ENCODE measurements around the gene CDYL. TPM values are rescaled to one million over a fixed set of nuclear protein-coding genes. Genes with fewer than 3 reads are reported as not detected.
"Not testable (repeated sequence)": the region's sequence is repeated elsewhere in the genome, so short reads cannot be mapped to it uniquely, and the experiment has no call there.

CDYL gene
- total and polyA plus RNA-seq, 11 donors, result 4.3 to 45.2 (median 30.6) TPM

DNA sequence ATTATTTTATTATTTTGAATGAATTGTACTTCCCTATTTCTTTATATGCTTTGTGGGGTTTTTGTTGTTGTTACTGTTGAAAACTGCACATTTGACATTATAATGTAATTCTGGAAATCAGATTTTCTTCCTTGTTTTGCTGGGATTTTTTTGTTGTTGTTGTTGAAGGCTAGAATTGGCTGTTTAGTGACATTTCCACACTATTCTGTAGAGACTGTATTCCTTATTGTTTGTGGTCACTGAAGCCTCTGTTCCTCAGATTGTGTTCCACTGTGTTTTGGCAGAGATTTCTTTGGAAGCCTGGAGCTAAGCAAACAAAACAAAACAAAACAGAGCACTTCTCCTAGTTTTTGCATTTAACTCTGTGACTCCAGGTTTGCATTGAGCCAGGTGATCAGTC lies 52.9 kb downstream of the CDYL start:
- Histone ChIP-seq H3K9me3 (peaks cover 0 to 71% (median 37%) of the 10 kb centered on the region in 12 donors), H3K27ac (no peak overlapping the region), H3K36me3 (no peaks in the 10 kb centered on the region), H3K4me3 (no peak overlapping the region), H3K27me3 (no peaks in the 10 kb centered on the region), H3K4me1 (no peaks in the 10 kb centered on the region)
- TF ChIP-seq POLR2A (IDR thresholded peaks at IDR 0.05), result no peak
- TF ChIP-seq, protein P1, sequence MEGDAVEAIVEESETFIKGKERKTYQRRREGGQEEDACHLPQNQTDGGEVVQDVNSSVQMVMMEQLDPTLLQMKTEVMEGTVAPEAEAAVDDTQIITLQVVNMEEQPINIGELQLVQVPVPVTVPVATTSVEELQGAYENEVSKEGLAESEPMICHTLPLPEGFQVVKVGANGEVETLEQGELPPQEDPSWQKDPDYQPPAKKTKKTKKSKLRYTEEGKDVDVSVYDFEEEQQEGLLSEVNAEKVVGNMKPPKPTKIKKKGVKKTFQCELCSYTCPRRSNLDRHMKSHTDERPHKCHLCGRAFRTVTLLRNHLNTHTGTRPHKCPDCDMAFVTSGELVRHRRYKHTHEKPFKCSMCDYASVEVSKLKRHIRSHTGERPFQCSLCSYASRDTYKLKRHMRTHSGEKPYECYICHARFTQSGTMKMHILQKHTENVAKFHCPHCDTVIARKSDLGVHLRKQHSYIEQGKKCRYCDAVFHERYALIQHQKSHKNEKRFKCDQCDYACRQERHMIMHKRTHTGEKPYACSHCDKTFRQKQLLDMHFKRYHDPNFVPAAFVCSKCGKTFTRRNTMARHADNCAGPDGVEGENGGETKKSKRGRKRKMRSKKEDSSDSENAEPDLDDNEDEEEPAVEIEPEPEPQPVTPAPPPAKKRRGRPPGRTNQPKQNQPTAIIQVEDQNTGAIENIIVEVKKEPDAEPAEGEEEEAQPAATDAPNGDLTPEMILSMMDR (IDR thresholded peaks at IDR 0.05), result no peak
- intact Hi-C loops (cut with DNase I), result no loop called here
- ATAC-seq (no peak), DNase-seq (no peak)

DNA sequence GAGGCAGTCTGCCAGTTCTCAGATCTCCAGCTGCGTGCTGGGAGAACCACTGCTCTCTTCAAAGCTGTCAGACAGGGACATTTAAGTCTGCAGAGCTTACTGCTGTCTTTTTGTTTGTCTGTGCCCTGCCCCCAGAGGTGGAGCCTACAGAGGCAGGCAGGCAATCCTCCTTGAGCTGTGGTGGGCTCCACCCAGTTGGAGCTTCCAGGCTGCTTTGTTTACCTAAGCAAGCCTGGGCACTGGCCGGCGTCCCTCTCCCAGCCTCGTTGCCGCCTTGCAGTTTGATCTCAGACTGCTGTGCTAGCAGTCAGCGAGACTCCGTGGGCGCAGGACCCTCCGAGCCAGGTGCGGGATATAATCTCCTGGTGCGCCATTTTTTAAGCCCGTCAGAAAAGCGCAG lies 59.3 kb downstream of the CDYL start:
- H3K36me3 ChIP-seq; ATAC-seq; H3K27me3 ChIP-seq; H3K27ac ChIP-seq; H3K4me3 ChIP-seq; H3K4me1 ChIP-seq; DNase-seq; intact Hi-C loops (cut with DNase I): not testable (repeated sequence)
- 96 to 99% (median 98%) methylated on average over 12 of the region's 13 CpGs for WGBS, 4 donors
- H3K9me3 ChIP-seq, result peaks cover 0 to 55% (median 11%) of the 10 kb centered on the region in 12 donors

DNA sequence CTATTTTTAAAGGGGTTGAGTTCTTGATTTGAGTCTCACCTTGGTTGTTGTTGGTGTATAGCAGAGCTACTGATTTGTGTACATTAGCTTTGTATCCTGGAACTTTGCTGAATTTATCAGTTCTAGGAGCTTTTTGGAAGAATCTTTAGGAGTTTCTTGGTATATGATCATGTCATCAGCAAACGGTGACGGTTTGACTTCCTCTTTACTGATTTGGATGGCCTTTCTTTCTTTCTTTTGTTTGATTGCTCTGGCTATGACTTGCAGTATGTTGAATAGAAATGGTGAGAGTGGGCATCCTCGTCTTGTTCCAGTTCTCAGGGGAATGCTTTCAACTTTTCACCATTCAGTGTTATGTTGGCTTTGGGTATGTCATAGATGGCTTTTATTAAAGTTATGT lies 64.0 kb downstream of the CDYL start:
- DNase-seq, result no peak
- H3K36me3 ChIP-seq, result peaks cover 0 to 4% (median 0%) of the 10 kb centered on the region in 9 donors
- H3K9me3 ChIP-seq, result peaks cover 0 to 83% (median 30%) of the 10 kb centered on the region in 12 donors
- H3K27me3 ChIP-seq, result no peaks in the 10 kb centered on the region
- H3K27ac ChIP-seq, result no peak overlapping the region
- intact Hi-C loops (cut with DNase I), result no loop called here
- 91 to 98% (median 95%) methylated on average over 3 of the region's 3 CpGs for WGBS, 4 donors
- no peak for TF ChIP-seq POLR2A (IDR thresholded peaks at IDR 0.05)
- TF ChIP-seq, protein P1 (IDR thresholded peaks at IDR 0.05), result no peak
- H3K4me1 ChIP-seq, result no peaks in the 10 kb centered on the region
- H3K4me3 ChIP-seq, result no peak overlapping the region
- ATAC-seq, result no peak

DNA sequence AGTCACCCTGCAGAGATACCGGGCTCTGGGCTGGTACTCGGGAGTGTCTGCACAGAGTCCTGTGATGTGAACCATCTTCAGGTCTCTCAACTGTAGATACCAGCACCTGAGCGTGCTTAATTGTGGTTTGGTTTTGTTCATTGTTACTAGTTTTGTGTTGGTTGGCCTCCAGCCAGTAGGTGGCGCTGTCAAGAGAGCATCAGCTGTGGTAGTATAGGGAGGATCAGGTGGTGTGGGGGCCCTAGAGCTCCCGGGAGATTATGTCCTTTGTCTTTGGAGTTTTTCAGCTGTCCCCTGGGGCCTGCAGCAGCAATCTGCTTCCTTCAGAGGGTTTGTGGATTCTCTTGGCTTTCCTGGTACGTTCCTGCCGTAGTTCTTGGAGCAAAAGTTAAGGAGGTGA lies 67.9 kb downstream of the CDYL start:
- H3K27me3 ChIP-seq, result no peaks in the 10 kb centered on the region
- WGBS, 4 donors, result 87 to 93% (median 89%) methylated on average over 7 of the region's 7 CpGs
- H3K36me3 ChIP-seq, result no peaks in the 10 kb centered on the region
- peaks cover 0 to 71% (median 32%) of the 10 kb centered on the region in 12 donors for H3K9me3 ChIP-seq
- ATAC-seq (no peak), DNase-seq (no peak)
- H3K27ac ChIP-seq, result no peak overlapping the region
- TF ChIP-seq POLR2A (IDR thresholded peaks at IDR 0.05), result no peak
- TF ChIP-seq, protein P1 (IDR thresholded peaks at IDR 0.05), result peak in 3 of 12 donors; percentile 8 to 18 (median 13)
- no peak overlapping the region for H3K4me3 ChIP-seq
- peaks cover 0 to 19% (median 7%) of the 10 kb centered on the region in 12 donors for H3K4me1 ChIP-seq
- intact Hi-C loops (cut with DNase I), result no loop called here

DNA sequence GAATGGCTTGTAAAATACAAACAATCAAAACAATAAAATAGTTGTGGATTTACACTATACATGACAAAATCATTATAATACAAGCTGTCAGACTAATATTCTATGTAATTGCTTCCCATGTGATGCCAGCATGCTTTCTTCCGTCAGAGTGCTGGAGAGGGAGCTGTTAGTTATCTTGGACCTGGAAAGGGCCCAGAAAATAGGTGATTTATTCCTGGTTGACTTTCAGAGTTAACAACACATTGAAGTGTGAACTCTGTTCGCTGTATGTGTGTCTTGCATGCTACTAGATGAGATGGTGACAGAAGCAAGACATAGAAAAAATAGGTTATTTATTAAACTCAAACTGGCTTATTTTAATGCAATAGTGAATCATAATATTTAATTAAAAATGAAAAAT lies 70.2 kb downstream of the CDYL start:
- Histone ChIP-seq H3K9me3 (peaks cover 0 to 49% (median 22%) of the 10 kb centered on the region in 12 donors), H3K4me1 (peaks cover 0 to 24% (median 9%) of the 10 kb centered on the region in 12 donors), H3K4me3 (no peak overlapping the region), H3K36me3 (no peaks in the 10 kb centered on the region), H3K27me3 (no peaks in the 10 kb centered on the region), H3K27ac (no peak overlapping the region)
- intact Hi-C loops (cut with DNase I), result no loop called here
- no peak for DNase-seq
- WGBS, 4 donors, result 57 to 76% (median 67%) methylated on average over 2 of the region's 2 CpGs
- ATAC-seq, result no peak
- TF ChIP-seq, protein P1 (IDR thresholded peaks at IDR 0.05), result no peak
- TF ChIP-seq POLR2A (IDR thresholded peaks at IDR 0.05), result no peak

Measured in heart left ventricle (tissue), 16 donors.